ENCODE results near the gene RBM47.

- TF ChIP-seq TAF1 (IDR thresholded peaks at IDR 0.05; ENCODE audit: borderline replicate concordance, low read depth, low read length) (no peak), POLR2A (IDR thresholded peaks at IDR 0.05; ENCODE audit: low read depth, low read length) (no peak)
These were observed 33.4 kb upstream of the RBM47 start for GRCh38 chr4:40662962-40663604.
